HG03565 (cell line): Measurements from ENCODE around the gene SMIM5.

Source experiments
- ATAC-seq: cut with Tn5 transposase; IDR thresholded peaks from one replicate; pipeline ENCODE4 v1.9.1; 2021; ENCODE audit warnings: mild to moderate bottlenecking, moderate library complexity; ENCODE audit not compliant: unreplicated experiment

Gene SMIM5

DNA sequence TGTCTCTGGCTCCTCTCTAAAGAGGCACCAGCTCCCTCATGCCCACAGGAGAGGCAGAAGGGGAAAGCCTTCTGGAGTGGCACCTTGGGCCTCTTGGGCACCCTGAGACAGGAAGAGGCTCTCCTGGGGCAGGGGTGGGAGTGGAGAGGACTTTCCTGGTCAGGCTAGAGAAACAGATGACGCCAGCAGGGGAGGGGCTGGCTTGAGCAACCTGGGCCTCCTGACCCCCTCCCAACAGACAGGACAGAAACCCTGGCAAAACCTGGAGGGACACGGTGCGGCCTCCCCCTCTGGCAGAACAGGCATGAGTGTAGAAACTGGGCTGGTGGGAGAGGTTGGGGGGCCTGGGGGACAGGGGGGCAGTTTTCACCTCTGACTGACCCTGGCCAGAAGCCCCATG is 6.1 kb downstream of the SMIM5 start:
- no peak for ATAC-seq

DNA sequence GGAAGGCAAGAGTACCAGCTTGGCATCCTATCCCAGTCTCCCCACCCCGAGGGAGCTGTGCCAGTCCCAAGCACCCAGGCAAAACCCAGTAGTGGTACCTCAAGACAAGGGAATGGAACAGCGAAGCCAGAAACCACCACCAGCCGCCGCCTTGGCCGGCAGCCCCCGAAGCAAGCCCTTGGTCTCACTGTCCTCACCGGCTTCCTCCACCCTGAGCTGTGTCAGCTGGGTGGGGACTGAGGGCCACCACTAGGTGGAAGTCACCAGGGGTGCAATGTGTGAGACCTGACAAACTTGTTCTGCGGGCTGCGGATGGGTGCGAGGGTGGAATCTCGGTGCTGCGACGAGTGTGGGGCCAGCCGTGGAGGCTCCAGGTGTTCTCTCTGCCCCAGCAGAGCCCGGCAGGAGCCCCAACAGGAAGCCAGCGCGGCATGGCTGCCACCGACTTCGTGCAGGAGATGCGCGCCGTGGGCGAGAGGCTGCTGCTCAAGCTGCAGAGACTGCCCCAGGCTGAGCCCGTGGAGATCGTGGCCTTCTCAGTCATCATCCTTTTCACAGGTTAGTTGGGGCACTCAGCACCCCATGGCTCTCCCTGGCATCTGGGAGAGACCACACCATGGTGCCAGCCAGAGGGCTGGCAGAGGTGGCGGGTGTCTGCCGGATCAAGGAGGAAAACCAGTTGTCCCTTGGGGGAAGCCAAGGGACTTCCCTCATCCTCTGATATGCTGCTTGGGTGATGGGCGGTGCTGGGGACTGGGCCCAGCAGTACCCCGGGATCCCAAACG is 6.7 kb downstream of the SMIM5 start:
- no peak for ATAC-seq

DNA sequence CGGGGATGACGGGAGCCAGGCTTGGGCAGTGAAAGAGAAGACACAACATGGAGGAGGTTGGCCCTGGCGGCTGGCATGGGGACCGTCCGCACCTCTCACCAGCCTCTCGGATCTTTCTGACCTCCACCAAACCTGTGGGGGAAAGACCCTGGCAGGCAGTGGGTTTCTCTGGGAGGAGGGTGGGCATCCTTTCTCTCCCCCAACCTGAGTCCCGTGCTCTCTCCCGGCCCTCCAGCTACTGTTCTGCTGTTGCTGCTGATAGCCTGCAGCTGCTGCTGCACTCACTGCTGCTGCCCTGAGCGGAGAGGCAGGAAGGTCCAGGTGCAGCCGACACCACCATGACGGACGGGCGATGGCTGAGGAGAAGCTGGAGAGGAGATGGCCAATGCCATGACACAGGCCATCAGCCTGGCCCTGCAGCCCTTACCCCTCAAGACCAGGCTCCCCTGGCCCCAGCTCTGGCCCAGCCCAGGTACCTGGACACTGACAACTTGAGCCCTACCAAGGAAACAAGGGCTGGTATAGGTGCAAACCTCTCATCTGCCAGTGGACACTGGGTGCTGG is 7.4 kb downstream of the SMIM5 start:
- no peak for ATAC-seq

DNA sequence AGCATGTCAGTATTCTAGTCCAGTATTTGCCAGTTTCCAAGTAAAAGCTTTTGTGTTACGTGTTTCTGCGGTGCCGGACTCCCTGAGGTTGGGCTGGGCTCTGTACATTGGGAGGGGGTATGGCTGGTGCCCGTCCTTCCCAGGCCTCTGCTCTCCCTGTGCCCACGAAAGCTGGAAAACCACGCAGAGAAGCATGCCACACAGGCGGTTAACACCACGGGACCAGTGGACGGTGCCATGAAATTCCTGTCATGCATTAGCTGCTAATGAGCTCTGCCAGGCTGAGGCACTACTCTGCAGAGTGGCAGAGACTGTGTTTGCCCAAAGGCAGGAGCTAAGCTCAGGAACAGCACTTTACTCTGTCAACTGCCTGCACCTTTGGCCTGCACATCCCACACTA is 8.1 kb downstream of the SMIM5 start:
- no peak for ATAC-seq

DNA sequence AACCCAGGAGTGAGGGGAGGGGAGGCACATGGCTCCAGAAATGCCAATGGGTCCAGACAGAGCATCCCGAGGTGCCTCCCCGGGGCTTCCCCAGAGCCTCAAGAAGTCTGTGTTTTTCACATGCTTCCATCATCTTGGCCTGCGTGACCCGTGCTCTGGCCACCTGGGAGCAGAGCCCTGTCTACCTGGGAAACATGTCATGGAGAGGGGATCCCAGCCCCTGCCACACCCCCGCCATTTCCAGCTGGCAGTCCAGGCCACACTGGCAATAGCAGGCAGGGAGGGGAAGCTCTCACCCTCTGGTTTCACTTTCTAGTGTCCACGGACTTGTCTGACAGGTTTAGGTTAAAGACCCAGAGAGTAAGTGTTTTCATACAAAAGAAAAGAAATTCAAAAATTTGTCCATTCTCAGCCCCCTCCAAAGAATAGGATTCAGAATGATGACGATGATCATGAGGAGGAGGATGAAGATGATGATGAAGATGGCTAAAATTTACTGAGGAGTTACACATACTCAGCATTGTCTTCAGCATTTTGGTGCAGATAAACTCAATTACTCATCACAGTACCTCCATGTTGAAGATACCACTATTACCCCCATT is 9.0 kb downstream of the SMIM5 start:
- ATAC-seq, result no peak

DNA sequence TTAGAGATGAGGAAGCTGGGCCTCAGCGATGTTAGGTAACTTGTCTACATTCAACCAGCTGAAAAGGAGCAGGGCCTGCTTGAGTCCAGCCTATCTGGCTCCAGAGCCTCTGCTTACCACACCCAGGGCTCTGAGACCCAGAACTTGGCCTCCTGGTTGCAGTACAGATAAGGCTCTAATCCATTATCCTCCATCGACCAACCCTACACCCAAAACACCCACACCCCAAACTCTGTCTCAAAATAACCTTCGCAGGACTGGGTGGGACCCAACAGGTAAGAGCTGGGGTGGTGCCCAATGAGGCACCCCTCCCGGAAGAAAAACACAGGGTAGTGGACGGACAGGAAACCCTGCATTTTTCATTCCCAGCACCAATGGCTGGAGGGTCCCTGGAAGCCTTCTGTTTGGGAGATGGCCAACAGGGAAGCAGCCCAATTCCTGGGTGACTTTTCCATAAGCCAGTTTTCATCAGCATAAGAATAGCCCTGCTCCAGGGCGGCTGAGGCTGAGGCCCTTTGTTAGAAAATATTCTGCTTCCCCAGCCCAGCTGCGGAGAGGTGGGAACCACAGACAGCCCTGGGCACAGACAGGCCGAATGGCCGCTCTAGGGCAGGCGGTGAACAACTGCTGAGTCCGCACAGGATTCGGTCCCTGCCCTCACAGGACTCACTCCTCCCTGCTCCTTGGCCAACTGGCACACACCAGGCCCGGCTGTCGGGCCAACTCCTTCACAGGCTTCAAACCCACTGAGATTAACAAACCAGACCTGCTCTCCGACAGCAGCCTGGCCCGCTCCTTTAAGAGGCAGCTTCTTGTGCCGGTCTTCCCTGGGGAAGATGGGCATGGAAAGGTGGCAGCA is 9.8 kb downstream of the SMIM5 start:
- no peak for ATAC-seq

DNA sequence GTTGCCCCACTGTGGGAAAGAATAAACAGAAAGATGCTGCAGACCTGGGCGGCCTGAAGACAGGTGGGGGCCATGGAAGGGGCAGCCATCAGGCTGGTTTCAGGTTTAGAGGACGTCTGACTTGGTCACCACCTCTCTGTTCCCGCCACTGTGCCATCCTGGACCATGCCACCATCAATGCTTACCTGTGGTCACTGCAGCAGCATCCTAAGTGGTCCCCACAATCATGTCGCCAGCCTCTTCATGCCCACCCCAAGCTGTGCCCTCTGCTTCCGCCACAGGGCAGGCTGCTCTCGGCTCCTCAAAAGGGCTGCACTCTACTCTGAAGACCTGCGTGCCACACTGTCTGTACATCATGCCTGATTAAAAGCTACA is 10.4 kb downstream of the SMIM5 start:
- no peak for ATAC-seq

DNA sequence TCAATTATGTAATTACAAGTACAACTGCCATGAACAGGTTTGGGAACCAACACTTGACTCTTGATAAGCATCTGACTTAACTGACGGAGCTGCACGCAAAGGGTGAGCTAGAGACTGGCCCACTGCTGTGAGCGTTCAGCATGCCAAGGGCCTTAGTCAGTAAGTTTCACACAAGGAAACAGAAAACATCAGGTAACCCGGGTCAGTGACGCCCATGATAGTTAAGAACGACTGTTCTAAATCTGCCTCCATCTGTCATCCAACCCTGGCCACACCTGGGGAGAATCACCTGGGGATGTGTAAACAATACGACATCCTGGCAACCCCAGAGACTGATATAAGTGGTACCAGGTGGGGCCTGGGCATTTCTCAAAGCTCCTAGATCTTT is 12.3 kb downstream of the SMIM5 start:
- ATAC-seq, result no peak

DNA sequence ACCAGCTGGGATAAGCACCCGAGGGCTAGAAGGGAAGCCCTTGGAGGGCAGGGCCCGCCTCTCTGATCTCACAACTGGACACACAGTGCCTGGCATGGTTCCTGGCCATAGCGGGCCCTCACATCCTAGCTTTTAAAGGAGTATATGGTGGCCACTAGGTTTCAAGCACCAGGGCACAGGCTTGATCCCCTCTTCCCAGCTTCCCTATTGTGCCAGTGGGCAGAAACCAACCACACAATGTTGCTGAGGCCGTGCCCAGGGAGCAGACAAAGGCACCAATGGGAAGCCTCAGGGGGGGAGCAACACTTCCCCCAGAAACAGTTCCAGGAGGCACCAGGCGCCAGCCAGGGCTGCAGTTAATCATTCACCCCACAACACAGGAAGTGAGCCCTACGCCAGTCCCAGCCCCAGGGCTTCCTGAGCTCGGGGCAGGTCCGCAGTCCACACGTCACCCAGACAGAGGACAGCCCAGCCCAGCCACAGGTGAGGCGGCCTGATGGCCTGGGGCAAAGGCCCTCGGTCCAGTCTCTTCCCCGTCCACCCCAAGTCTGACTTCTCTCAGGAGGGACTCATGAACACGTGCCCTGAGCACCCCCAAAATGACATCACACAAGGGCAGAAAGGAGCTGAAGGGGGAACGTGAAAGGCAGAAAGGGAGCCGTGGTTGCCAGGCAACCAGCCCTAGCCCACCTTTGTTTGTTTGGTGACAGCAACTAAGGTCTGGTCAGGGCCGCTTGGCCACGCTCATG is 12.8 kb downstream of the SMIM5 start:
- ATAC-seq, result no peak

DNA sequence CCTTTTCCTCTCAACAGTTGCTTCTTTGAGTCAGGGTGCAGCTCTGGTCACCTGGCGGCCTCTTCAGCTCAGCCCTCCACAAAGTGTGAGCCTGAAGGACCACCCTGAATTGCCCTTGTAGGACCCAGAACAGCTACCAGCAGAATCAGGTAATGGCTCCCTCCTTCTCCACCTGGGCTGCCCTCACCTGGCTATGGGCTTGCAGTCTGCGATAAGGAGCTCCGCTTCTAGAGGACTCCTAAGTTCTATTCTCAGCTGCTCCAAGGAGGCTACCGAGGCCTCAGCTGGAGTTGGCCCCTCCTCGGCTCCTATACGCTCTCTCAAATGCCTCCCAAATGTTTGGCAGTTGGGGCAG is 13.4 kb downstream of the SMIM5 start:
- no peak for ATAC-seq

DNA sequence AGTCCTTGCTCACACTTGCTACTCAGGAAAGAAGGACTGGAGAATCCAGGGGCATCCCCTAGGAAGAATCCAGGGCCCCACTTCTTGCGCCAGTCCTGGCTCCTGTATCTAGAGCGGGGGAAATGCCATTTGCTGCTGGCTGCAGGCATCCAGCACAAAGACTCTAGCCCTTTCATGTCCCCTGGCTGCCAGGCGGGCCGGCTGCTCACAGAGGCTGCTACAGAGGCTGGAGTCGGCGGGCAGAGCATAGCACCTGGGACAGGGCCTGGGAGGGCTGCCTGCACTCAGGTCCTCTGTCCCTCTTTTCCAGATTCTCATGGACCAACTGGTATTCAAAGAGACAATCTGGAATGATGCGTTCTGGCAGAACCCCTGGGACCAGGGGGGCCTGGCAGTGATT is 13.8 kb downstream of the SMIM5 start:
- ATAC-seq, result no peak

DNA sequence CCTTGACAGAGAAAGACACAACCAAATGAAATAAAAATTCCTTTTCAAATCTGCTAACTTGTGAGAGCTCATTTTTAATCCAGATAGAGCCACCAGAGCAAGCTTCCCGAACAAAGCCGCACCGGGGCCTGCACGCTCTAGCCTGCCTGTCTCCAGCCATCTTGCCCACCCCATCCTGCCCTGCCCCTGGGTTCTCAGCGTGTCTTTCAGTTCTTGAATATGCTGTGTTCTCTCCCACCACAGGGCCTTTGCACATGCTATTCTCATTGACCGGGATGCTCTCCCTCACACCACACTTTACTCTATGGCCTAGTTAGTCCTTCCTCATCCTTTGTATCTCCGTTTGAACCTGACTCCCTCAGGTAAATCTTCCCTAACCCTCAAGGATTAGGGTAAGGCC is 14.7 kb downstream of the SMIM5 start:
- no peak for ATAC-seq

DNA sequence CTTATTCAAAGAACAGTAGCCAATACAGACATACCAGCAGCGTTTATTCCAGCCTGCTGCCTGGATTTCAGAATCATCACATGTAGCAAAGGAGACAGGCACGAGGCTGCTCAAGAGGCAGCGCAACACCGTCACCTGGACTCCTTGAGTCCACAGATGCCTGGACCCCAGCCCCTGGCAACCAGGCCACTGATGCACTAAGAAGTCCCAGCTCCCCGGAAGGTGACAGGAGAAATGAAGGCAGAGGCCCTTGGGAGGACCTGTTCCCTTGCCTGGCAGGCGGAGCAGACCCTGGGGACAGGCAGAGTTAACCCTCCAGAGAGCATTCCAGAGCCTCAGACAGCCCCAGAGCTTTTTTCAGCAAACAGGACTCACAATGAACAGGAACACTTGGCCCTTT is 16.5 kb downstream of the SMIM5 start:
- no peak for ATAC-seq

DNA sequence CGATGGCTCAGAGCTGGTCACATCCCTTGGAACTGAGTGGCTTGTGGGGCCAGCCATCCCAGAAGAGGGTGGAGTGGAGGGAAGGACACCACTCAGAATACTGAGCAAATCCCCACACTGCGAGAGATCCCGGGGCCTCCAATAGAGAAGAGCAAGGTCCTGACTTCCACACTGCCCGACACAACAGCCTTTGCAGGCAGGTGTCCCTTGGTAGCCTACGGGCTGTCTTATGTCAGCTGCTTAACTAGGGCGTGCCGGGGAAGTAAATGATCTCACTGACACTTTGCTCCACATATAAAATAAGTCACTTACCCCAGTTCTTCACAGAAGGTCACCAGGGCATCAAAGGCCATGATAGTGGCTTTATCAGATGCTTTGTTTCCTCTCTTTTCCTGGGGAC is 17.6 kb downstream of the SMIM5 start:
- no peak for ATAC-seq

DNA sequence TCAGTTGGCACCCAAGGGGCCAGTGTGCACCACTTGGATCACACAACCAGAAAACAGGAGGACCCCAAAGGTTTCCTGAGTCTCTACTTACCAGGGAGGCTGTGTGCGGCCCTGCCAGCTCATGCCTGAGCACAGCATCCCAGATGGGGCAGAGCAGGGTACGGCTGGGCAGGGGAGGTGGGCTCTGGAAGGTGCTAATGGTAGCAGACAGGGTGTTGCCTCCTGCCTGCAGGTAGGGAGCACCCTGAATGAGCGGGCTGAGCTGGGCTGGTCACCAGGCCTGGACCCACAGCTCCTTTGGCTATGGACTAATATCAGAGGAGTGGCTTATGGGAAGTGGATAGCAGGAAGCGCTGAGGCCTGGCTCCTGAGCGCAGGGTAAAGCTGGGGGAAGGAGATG is 19.1 kb downstream of the SMIM5 start:
- ATAC-seq, result no peak

DNA sequence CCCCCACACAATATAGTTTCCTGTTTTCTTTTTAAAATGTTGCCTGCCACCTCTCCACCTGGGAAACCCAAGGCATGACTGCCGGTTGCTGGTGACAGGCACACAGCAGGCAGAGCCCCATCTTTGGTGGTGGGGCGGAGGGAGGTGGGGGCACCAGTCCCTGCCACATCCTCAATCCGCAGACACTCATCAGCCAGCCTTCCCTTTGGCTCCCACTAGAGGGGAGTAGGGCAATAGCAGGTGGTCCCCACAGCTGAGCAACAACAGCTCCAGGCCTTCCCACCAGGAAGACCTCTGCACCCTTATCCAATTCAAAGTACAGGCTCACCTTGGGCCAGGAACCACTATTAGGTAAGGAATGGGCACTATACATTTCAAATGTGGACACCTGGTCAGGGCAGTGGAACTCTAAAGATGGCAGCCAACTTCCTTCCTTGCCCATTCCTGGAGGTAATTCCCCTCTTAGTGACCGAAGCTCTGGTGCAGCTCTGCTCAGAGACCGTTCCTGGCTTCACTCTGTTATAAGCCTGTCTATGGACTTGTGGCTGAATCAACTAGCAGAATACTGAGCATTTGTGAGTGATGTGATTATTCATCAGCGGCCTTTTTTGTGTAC is 19.8 kb downstream of the SMIM5 start:
- no peak for ATAC-seq

DNA sequence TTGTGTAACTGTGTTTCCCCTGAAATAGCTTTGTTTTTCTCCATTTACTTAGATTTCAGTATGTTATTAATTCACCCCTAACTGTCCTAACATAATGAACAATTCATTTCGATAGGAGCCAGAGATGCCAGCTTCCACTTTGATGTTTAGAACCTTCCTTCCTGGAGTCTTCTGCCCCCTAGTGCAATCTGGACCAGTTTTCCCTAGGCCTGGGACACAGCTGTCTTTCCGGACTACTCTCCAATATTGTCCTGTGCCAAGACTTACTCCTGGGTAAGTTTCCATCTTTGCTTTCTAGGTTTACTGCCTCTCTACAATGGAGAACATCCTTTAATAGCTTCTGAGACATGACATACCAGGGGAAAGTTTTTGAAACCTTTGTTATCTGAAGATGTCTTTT is 20.9 kb downstream of the SMIM5 start:
- no peak for ATAC-seq

DNA sequence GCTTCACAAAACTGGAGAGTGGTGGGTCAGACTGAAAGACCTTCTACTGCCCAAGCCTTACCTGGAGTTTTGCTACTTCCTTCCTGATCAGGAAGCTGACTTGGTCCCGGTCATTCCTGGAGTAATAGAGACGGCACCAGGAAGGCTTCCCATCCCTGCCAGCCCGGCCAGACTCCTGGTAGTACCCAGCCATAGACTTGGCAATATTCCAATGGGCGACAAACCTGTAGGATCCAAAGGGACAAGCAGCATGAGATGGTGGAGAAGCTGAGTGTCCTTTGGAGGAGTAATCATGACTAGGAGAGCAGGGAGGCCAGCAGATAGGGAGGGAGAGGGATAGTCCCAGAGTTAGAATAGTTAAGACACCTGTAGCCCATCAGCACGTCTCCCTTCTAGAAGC is 25.0 kb downstream of the SMIM5 start:
- ATAC-seq, result no peak

DNA sequence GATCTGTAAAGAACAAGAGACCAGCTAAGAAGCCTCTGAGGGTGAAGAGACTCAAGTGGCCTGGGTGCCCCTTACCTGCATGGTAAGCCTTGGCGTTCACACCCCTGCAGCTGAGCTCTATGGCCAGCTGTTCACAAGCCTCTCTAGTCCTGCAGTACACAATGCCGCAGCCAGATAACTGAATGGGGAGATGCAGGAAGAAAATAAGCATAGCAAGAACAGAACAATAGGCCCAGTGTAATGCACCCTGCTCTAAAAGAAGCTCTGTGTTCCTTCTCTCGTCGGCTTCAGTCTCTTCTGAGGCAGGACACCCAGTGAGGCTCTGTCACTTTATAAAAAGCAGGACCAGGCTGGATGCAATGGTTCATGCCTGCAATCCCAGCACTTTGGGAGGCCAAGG is 28.3 kb downstream of the SMIM5 start:
- no peak for ATAC-seq

DNA sequence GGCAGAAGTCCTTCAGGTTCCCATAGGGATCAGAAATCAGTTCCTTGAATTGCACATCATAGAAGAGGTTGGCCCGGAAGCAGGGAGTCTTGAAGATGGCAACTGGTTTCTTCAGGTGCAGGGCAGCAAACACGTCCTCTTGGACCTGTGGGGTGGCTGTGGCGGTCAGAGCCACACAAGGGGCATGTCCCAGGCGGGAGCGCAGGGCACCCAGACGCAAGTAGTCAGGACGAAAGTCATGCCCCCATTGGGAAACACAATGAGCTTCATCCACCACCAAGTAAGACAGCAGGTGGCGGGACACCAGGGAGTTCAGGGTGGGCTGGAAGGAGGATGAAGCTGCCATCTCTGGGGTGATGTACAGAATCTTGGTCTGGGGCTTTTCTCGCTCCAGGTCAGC is 29.3 kb downstream of the SMIM5 start:
- ATAC-seq, result no peak

DNA sequence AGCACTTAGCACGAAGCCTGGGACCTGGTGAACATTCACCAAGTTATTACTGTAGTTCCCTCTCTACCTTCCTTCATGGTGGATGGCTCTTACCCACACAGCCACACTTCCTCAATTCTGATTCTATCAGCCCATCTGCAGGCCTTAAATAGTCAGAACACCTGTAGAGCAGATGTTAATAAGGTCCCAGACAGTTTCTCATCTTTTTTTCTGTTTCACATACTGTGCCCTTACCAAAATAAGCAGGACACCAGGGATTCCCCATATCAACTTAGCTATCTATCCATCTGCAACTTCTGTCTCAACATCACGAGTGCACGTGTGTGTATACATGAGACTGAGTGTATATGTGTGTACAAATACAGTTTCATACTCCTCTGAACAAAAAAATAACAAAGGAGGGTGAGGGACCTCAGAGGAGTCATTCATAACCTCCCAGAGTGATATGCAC is 30.9 kb downstream of the SMIM5 start:
- peak; percentile 46 for ATAC-seq
